Subcutaneous adipose tissue (tissue), 4 donors: ENCODE measurements around the gene TFF2. TPM values are rescaled to one million over a fixed set of nuclear protein-coding genes. Genes with fewer than 3 reads are reported as not detected.

Experiments
- total RNA-seq, 4 donors: library from RNA; depleted of rRNA; stranded (reverse); fragments of >200 nt; gene quantifications; one replicate each; pipeline ENCODE4 v1.1.0, GENCODE V29; 2016
- TF ChIP-seq, protein P1 (sequence below): fragments of 450-650 bp; IDR thresholded peaks from one replicate; pipeline ENCODE4 v1.5.1; 2016; ENCODE audit warnings: low read depth, mild to moderate bottlenecking, control low read depth, antibody characterized with exemption, moderate library complexity

The TFF2 gene
- total RNA-seq, 4 donors from 2014 or later: not detected

DNA sequence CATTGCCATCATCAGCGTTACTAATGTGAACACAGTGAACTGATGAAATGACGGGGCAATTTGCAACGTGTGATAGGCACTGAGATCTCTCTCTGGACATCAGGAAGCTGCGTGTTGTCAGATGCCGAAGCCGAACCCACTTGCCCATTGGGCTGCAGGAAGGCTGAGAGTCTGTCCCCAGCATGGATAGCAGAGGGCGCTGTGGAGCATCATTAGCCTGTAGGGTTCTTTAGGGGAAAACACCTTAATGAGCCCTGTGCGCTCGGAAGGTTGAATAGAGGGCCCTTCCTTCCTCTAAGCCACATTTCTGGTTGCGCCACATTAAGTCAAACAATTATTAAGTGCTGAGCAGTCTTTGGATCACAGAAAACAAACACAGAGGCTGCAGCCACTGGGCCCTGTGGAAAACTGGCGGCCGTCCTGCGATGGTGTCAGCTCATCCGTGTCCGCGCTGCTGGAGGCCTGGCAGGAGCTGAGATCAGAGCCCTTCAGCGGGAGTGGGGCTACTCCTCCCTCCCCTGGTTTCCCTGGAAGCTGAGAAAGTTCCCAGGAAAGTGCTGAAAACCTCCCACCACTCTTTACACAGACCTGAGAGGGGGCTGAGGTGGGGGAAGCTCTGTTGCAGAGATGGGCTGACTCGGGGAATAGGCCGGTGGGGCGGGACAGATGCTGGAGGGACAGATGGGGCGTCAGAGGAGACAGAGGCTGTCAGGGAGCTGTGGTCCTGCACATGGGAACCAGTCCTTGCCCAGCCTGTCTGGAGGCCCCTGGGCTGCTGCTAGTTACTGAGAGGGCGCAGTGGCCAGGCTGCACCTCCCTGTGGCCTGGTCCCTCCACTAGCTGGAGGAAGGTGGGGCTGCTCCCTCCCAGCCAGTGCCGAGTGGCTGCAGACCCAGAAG, 12.7 kb downstream of the TFF2 start:
- TF ChIP-seq, protein P1, sequence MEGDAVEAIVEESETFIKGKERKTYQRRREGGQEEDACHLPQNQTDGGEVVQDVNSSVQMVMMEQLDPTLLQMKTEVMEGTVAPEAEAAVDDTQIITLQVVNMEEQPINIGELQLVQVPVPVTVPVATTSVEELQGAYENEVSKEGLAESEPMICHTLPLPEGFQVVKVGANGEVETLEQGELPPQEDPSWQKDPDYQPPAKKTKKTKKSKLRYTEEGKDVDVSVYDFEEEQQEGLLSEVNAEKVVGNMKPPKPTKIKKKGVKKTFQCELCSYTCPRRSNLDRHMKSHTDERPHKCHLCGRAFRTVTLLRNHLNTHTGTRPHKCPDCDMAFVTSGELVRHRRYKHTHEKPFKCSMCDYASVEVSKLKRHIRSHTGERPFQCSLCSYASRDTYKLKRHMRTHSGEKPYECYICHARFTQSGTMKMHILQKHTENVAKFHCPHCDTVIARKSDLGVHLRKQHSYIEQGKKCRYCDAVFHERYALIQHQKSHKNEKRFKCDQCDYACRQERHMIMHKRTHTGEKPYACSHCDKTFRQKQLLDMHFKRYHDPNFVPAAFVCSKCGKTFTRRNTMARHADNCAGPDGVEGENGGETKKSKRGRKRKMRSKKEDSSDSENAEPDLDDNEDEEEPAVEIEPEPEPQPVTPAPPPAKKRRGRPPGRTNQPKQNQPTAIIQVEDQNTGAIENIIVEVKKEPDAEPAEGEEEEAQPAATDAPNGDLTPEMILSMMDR: no peak

DNA sequence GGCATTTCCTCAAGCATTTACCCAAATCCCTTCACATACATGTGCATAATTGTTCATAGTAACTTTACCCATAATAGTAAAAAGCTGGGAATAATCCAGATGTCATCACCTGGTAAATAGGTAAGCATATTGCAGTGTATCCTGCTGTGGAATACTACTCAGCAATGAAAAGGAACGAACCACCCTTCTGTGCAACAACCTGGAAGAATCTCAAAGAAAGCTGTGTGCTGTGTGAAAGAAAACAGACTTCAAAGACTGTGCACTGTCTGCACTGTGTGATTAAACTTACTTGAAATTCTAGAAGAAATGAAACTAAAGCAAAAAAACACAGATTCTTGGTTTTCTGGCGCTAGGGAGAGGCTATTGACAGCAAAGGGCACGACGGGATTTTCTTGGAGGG, 13.5 kb downstream of the TFF2 start:
- TF ChIP-seq, protein P1: no peak

DNA sequence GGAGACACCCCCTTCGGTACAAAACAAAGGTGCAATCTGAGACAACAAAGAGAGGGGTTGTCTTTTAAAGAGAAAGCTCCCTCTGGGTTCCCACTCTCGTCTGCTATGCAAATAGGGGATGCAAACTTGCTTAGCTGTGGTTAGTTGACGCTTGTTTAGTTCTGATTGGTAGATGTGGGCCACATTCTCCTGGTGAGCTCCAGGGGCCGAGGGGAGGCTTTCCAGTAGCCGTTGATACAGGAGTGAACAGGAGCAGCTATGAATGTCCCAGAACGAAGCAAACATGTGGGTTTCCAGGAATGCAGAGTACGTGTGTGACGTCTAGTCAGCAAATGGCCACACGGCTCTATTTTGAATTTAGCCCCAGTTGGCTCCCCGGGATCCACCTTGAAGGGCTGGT, 14.7 kb downstream of the TFF2 start:
- TF ChIP-seq, protein P1: no peak

DNA sequence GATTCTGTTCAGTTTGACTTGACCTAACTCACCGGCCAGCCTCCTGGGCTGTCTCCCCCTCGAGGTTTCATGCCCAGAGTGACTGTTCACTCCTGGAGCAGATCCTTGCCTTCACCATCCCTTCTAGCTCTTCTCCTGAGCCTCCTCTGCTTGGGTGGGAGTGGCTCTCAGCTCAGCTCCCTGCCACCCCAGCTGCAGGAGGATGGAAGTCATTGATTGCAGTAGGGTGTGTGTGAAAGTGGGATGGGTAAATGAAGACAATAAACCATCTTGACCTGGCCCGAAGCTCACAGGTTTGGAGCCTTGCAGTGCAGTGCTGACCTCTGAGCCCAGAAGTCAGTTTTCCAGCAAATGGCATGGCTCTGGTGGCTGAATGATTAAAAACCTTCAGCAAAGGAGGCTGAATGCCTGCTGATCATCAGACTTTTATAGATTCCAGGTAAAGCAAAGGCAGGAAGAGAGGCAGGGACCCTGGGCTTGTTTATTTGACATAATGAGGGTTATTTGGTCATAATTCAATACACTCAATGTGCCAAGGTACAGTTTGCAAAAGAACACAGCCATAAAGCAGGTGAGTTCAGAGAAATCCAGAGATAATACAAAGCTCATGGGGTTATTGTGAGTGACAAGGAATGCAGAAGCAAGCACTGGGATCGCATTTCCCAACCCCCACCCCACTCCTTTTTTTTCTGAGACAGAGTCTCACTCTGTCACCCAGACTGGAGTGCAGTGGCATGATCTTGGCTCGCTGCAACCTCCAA, 18.1 kb downstream of the TFF2 start:
- TF ChIP-seq, protein P1: no peak

DNA sequence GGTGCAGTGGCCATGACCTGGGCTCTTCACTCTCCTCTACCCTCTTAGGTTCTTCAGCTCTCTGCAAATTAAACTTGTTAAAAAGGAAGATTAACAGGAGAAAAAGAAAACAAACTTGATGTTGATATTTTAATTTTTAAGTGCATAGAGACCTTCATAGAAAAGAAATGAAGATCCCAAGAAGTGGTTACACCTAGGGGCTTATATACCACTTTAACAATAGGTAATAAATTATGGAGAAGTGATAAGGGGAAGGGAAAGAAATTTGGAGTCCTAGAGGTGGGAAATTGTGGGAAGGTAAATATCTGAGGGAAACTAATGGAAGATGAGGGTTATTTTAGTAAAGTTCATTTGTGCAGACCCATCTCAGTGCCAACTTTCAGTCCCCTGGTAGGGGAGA, 19.1 kb downstream of the TFF2 start:
- TF ChIP-seq, protein P1: no peak

DNA sequence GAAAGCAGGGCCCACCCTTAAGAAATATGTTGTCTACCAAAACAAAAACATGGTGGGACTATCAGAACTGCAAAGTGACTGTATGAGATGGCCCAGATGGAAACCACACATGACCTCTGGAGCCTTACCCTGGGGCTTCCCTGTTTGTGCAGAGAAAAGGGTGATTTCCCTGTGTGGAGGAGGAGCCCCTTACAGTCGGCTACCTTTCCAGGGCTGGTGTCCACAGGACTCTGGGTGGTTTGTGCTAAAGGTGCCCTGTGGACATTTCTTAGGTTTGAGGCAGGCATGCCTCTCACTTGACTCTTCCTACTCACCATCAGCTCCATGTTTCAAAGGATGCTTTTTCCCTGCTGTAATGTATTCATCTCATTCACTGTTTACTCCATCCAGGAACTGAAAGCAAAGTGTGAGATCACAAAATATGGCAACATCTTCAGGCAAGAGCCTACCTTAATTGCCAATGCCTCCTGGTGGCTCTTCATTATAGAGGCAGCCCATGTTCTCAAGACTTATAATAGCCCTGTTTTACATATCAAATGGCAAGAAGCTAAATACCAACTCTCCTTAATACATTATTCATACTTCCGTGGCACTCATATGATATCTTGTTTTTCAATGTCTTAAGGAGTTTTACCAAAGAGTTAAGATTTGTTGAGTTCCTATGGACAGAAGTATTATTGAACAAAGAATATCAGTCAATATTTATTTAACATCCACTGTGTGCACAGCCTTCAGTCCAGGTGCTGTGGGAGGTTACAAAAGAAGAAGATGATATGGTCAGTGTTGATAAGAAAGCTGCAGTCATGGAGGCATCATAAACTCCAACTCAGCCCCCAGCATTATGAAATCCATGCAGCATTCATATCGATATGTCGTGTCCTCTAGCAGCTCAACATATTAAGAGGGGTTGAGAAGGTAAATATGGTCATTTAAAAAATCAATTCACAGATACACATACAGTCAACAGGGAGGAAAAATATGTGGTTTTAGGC, 20.1 kb downstream of the TFF2 start:
- TF ChIP-seq, protein P1: no peak
